Umbilical cord (tissue), 2 donors: Measurements from ENCODE around the gene PFDN1. TPM values are rescaled to one million over a fixed set of nuclear protein-coding genes. Genes with fewer than 3 reads are reported as not detected.

ENCODE experiments used
- DNase-seq: peaks from one replicate; pipeline ENCODE4 v3.0.0-alpha.2; 2015; ENCODE audit warnings: low spot score
- total RNA-seq: library from RNA; depleted of rRNA; stranded (reverse); fragments of >200 nt; gene quantifications from one replicate; pipeline ENCODE4 v1.2.3, GENCODE V29; 2014; ENCODE audit warnings: low replicate concordance; ENCODE audit not compliant: insufficient read depth

PFDN1 gene
- total RNA-seq, 1 donor from 2014 or later: 62.8 TPM

GRCh38 chr5:140259500-140259899 lies 43.4 kb downstream of the PFDN1 start:
- no peak for DNase-seq

- no peak for DNase-seq
Measured at GRCh38 chr5:140258873-140259272, 44.0 kb downstream of the PFDN1 start.

DNA sequence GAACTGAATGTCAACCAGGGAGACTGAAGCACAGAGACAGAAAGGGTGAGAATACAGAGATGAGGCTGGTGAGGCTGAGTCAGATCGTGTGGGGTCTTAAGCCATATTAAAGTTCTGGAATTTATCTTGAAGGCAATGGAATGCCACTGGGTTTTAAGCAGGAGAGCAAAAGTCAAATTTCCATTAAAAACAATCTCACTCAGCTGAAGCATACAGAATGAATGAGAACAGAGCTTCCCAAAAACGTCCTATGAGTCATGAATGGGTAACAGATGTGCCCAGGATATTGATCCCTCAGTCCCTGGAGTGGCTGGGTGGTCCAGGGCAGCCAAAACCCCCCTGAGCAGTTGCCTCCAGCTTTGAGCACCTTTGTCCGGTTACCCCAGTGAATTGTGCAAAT lies 44.9 kb downstream of the PFDN1 start:
- DNase-seq: no peak

DNA sequence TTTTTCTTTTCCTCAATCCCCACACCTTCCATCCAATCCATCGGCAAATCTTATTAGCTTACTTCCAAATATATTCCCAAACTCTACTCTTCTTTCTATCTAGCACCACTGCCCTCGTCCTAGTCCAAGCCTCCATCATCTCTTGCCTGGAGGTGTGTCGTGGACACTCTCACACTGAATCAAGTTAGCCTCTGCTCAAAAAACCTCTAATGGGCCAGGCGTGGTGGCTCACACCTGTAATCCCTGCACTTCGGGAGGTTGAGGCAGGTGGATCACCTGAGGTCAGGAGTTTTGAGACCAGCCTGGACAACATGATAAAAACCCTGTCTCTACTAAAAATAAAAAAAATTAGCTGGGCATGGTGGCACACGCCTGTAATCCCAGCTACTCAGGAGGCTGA lies 46.2 kb downstream of the PFDN1 start:
- DNase-seq: no peak

- no peak for DNase-seq
Measured at GRCh38 chr5:140255460-140256157, 47.3 kb downstream of the PFDN1 start.

- no peak for DNase-seq
Measured at GRCh38 chr5:140253985-140254384, 48.9 kb downstream of the PFDN1 start.

- no peak for DNase-seq
Measured at GRCh38 chr5:140252470-140253126, 50.3 kb downstream of the PFDN1 start.

- DNase-seq: no peak
Measured at GRCh38 chr5:140251527-140251973, 51.4 kb downstream of the PFDN1 start.

GRCh38 chr5:140250386-140250785 lies 52.5 kb downstream of the PFDN1 start:
- DNase-seq: no peak

DNA sequence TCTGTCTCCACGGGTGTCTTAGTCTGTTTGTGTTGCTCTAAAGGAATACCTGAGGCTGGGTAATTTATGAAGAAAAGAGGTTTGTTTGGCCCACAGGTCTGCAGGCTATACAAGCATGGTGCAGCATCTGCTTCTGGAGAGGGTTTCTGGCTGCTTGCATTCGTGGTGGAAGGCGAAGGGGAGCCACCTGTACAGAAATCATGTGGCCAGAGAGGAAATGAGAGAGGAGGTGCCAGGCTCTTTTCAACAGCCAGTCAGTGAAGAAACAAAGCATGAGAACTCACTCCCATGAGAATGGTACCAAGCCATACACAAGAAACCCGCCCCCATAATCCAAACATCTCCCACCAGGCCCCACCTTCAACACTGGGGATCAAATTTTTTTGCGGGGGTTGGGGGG lies 53.4 kb downstream of the PFDN1 start:
- no peak for DNase-seq

GRCh38 chr5:140248414-140248813 lies 54.5 kb downstream of the PFDN1 start:
- no peak for DNase-seq

DNA sequence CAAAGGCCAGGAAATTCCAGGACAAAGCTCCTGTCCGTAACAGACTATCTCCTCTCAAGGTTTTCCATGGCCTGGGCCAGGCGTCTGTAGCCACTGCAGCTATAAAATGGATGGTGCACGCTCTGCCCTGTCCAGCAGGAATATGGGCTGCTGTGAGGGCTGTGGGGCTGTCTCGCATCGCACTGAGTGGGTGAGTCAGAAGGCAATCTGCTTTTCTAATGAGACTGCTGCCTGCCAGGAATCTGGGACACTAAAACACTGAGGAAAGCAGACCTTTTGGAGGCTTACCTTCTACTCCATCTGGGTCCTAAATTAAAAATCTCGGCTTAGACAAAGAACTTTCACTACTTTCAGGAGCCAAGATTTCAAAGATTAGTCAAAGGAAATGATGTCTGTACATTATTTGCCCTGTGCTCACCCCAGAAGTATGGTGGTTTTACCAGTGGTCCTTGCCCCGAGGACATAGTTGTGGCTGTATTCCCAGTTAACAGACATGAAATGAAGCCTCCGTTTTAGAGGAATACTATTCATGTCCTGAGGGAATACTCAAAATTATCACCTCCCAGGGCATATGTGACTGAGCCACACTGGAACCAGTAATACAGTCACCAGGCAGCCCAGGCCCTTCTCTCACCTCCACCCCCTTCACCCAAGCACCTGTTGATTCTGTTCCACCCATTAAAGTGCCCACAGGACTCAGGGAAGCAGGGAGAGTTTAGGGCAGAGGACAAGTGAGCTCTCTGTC lies 56.4 kb downstream of the PFDN1 start:
- peak; percentile 91 for DNase-seq

- DNase-seq: no peak
Measured at GRCh38 chr5:140245926-140246325, 57.0 kb downstream of the PFDN1 start.

- peak; percentile 54 for DNase-seq
Measured at GRCh38 chr5:140245341-140245740, 57.6 kb downstream of the PFDN1 start.

DNA sequence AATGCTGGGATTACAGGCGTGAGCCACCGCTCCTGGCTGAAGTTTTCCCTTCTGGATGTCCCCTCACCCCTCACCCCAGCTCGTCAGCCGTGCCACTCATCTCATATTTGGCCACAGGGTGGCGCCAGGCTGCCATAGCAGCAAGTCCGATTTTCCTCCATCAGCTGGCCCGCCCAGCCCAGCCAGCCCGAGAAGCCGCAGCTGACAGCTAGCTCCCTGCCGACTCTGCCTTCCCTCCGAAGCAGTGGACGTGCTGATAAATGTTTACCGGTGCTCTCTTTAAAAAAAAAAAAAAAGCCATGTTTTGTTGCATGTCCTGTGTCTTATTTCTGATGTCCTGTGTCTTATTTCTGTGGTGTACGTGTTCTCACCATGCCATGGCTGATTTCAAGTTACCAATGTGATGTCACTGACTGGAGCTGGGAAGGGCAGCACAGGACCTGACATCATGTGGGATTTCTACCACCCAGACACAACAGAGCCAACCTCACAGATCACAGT lies 58.3 kb downstream of the PFDN1 start:
- DNase-seq: peak; percentile 92

DNA sequence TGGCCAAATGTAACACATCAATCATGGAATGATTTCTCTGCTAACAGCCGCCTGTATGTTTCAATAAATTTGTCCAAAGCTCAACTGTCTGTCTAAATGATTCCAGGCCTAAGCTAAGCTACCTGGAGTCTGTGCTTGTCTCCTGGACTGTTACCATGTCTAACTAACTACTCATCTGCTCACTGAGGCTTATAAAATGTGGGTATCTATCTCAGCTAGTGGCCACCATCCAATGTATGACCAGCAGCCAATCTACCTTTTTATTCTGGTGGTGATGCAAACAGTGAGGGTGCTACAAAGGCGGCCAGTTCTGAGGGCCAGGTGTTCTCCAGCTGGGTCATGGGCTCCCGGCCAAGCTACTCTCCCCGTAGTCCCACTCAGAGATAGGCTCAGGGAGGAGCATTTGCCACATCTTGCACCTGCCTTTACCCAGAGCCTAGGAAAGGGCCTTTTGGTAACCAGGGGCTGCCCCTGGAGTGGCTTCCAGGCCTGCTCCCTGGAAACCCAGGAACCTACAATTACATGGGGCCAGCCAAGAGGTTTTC lies 59.1 kb downstream of the PFDN1 start:
- DNase-seq: no peak

- DNase-seq: no peak
Measured at GRCh38 chr5:140242890-140243585, 59.9 kb downstream of the PFDN1 start.

DNA sequence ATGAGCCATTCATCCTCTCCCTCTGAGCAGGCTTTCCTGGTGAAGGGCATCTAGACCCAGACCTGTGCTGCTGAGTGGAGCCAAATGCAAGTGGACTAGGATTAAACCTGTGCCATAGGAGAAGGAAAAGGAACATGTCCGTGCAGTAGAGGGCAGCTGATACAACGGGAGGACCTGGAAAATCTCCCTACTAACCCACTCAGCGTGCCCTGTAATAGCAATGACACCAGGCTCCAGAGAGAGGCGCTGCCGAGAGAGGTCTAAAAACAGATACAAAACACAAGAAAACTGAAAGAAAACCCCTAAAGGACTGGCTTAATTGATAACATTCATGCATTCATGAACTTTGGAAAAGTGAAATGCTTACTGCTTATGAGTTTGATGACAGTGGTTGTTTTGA lies 60.8 kb downstream of the PFDN1 start:
- no peak for DNase-seq

DNA sequence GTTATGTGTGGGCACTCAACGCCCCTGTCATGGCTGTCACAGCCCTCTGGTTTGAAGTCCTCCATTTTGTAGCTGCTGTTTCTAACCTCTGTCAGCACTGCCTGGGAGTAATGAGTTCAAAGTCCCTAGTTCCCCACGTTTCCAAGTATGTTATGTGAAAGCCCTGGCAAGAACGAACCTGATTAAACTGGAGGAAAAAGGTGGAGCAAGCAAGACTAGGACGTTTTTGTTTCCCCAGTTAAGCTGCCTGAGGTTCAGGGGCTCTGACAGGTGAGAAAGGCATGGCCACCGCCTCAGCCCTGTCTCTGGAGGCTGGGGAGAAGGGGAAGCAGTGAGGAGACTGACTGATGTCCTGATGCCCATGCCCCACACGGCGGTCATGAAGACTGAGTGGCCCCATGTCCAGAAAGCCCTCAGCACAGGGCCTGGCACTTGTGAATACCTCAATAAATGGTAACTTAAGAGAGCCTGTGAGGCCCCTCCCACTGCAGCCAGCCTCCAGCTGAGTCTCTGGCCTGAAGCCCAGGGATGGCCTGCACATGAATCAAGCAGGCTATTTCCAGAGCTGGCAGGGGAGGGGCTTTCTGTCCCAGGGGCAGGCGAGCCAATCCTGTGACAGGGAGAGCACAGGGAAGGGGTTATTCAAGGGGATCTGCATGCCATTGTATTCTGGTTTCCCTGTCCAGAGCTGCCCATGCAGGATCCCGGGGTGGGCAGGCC lies 61.8 kb downstream of the PFDN1 start:
- DNase-seq: peak; percentile 92

- peak; percentile 61 for DNase-seq
Measured at GRCh38 chr5:140239939-140240700, 62.8 kb downstream of the PFDN1 start.
